Adrenal gland (tissue), 12 donors: Measurements from ENCODE around the gene DLGAP1. TPM values are rescaled to one million over a fixed set of nuclear protein-coding genes. Genes with fewer than 3 reads are reported as not detected.

ENCODE experiments used
- DNase-seq, 7 donors: peaks; one replicate each; pipeline ENCODE4 v3.0.0-alpha.2; 2019 to 2020
- H3K27ac ChIP-seq, 5 donors: fragments of 200-600 bp; sonication (generic) in 4 of 5; 1 replicate in 3 of 5; 2 replicates in 2 of 5; pipeline versions ENCODE4 v1.5.1 to v1.8.0; 2016 to 2020; ENCODE audit warnings: mild to moderate bottlenecking in 1 of 5
- H3K27me3 ChIP-seq: fragments of 200-600 bp; 2 replicates; pipeline ENCODE4 v1.8.0; 2021
- H3K36me3 ChIP-seq, 2 donors: fragments of 200-600 bp; replicated peaks in 1 of 2; 1 replicate in 1 of 2; 2 replicates in 1 of 2; pipeline versions ENCODE4 v1.5.1 to v1.8.0; 2018 to 2022
- H3K4me1 ChIP-seq, 2 donors: fragments of 200-600 bp; replicated peaks in 1 of 2; 1 replicate in 1 of 2; 2 replicates in 1 of 2; pipeline versions ENCODE4 v1.5.1 to v1.8.0; 2018 to 2021
- H3K4me3 ChIP-seq, 4 donors: fragments of 200-600 bp; sonication (generic) in 3 of 4; one replicate each; pipeline ENCODE4 v1.5.1; 2016 to 2018
- H3K9me3 ChIP-seq, 3 donors: fragments of 200-600 bp; sonication (generic) in 1 of 3; replicated peaks in 1 of 3; 1 replicate in 2 of 3; 2 replicates in 1 of 3; pipeline versions ENCODE4 v1.5.1 to v1.8.0; 2016 to 2021
- POLR2A ChIP-seq, 2 donors: fragments of 450-650 bp; IDR thresholded peaks; one replicate each; pipeline ENCODE4 v1.6.1; 2017; ENCODE audit warnings: antibody characterized with exemption in 2 of 2, mild to moderate bottlenecking in 2 of 2, moderate library complexity in 1 of 2
- WGBS, 4 donors: extraction: QIAGEN DNeasy Blood & Tissue Kit in 2 of 4; methylation state at CpG; one replicate each; pipeline versions ENCODE4 v1.1.5 to v1.1.7; 2013 to 2017; 5-methylcytosine and 5-hydroxymethylcytosine counted together
- intact Hi-C, 2 donors: fragments of 100-400 bp; cut with DNase I; formaldehyde crosslinking; loops; one replicate each; pipeline versions ENCODE4 v1.14.1 to v1.15.0; 2022 to 2023
- polyA plus RNA-seq, 3 donors: library from polyadenylated mRNA; stranded (reverse); fragments of 200-250 nt in 2 of 3; fragments of 350-450 nt in 1 of 3; fragmentation: Illumina TruSeq in 1 of 3; extraction: RNeasy Lipid Tissue Mini Kit (QIAGEN cat#74804) in 1 of 3; gene quantifications; one replicate each; pipeline ENCODE4 v1.2.3, GENCODE V29; 2013 to 2014
- total RNA-seq, 9 donors: library from RNA; depleted of rRNA in 4 of 9; stranded (reverse); fragments of >200 nt in 4 of 9; fragments of 120-200 nt in 1 of 9; fragmentation: NEBNext Ultra II Directional in 1 of 9; extraction: Animal tissue kit (Norgen Biotek cat#: 25700) in 1 of 9; gene quantifications; one replicate each; pipeline versions ENCODE4 v1.1.0 to v1.2.4, GENCODE V29; 2013 to 2023
- TF ChIP-seq, protein P1 (sequence below), 6 experiments: fragments of 450-650 bp in 4 of 6; fragments of 200-600 bp in 2 of 6; sonication (generic) in 1 of 6; IDR thresholded peaks; 1 replicate in 5 of 6; 2 replicates in 1 of 6; pipeline versions ENCODE4 v1.5.1 to v1.8.0; 2016 to 2021; ENCODE audit warnings: antibody characterized with exemption in 6 of 6, mild to moderate bottlenecking in 2 of 6, moderate library complexity in 1 of 6
- donor health status: healthy with polysubstance abuse.
- donor health status: Bipolar disorder and iron deficiency.
- donor health status: DM: yes; HTN: yes; CAD: no.
- donor health status: DM: no; HTN: no; CAD: no.
- donor health status: DM: no; HTN: no; CAD: no.
- donor health status: DM: yes; HTN: yes; CAD: no.

DLGAP1 gene
- total and polyA plus RNA-seq, 12 donors = 1.7 to 30.9 (median 12.9) TPM

DNA sequence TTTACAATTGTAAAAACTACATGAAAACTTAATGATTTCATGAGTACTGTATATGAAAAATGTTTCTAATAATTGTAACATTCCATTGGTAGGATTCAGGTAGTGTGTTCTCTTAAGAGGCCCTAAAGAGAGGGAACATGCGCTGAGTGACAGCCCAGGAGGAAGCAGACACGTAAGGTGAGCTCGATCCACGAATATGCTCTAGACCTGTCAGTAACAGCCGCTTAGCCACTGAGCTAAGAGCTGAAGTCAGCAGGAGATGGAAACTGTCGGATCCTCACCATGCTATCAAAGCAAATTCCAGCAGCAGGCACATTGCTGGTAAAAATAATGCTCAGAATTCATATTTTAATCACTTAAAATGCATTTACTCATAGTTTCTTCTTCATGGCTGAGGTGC lies 658.7 kb downstream of the DLGAP1 start:
- peaks cover 0 to under 1% of the 10 kb centered on the region in 2 donors for H3K4me1 ChIP-seq
- TF ChIP-seq, protein P1, sequence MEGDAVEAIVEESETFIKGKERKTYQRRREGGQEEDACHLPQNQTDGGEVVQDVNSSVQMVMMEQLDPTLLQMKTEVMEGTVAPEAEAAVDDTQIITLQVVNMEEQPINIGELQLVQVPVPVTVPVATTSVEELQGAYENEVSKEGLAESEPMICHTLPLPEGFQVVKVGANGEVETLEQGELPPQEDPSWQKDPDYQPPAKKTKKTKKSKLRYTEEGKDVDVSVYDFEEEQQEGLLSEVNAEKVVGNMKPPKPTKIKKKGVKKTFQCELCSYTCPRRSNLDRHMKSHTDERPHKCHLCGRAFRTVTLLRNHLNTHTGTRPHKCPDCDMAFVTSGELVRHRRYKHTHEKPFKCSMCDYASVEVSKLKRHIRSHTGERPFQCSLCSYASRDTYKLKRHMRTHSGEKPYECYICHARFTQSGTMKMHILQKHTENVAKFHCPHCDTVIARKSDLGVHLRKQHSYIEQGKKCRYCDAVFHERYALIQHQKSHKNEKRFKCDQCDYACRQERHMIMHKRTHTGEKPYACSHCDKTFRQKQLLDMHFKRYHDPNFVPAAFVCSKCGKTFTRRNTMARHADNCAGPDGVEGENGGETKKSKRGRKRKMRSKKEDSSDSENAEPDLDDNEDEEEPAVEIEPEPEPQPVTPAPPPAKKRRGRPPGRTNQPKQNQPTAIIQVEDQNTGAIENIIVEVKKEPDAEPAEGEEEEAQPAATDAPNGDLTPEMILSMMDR (IDR thresholded peaks at IDR 0.05) = no peak
- no peak for TF ChIP-seq POLR2A (IDR thresholded peaks at IDR 0.05)
- no peaks in the 10 kb centered on the region for H3K36me3 ChIP-seq
- no peaks in the 10 kb centered on the region for H3K27me3 ChIP-seq
- intact Hi-C loops = no loop called here
- H3K4me3 ChIP-seq = no peak overlapping the region
- DNase-seq = no peak
- H3K27ac ChIP-seq = no peak overlapping the region
- H3K9me3 ChIP-seq = no peaks in the 10 kb centered on the region
- WGBS, 4 donors = 92 to 98% (median 95%) methylated on average over 6 of the region's 6 CpGs

DNA sequence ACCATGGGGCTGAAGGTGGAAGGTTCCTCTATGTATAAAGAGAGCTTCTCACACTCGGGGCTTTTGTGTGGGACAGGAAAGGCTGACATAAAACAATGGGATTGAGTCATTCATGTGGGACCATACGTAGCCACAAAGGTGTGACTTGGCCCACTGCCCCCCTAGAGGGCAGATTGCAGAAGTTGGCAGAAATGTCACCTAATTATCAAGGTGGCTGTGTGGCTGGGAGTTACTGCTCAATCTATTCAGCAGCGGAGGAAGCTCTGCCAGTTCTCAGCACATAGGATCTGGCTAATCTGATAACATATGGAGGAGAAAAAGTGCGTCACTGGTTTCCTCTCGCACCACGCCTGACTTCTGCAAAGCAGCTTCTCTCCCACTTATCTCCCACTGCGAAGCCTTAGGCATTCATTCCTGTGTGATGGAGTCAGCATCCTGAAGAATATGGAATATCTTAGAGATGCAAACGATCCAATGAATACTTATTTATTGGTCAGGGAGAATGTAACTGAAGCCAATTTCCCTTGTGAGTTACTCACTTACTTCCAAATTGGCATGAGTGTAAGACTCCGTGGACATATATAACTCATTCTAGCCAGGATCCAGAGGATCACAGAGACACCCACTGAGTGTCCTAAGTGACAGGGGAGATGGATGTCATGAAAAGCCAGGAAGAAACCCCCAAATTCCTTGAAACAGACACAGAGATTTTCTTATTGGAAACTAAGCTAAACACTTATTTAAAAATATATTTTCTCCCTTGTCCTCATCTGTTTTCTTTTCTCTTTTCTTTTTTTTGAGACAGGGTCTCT lies 660.4 kb downstream of the DLGAP1 start:
- Histone ChIP-seq H3K27me3 (no peaks in the 10 kb centered on the region), H3K4me1 (peaks cover 0 to 7% of the 10 kb centered on the region in 2 donors), H3K9me3 (no peaks in the 10 kb centered on the region), H3K36me3 (no peaks in the 10 kb centered on the region), H3K4me3 (no peak overlapping the region), H3K27ac (no peak overlapping the region)
- intact Hi-C loops = no loop called here
- TF ChIP-seq, protein P1 (IDR thresholded peaks at IDR 0.05) = no peak
- no peak for TF ChIP-seq POLR2A (IDR thresholded peaks at IDR 0.05)
- DNase-seq = no peak
- WGBS, 4 donors = 58 to 68% (median 63%) methylated on average over 9 of the region's 9 CpGs

GRCh38 chr18:3793545-3793944 lies 661.6 kb downstream of the DLGAP1 start:
- no peak for TF ChIP-seq POLR2A (IDR thresholded peaks at IDR 0.05)
- TF ChIP-seq, protein P1 (IDR thresholded peaks at IDR 0.05) = no peak
- Histone ChIP-seq H3K36me3 (no peaks in the 10 kb centered on the region), H3K27ac (no peak overlapping the region), H3K27me3 (no peaks in the 10 kb centered on the region), H3K4me3 (no peak overlapping the region), H3K4me1 (peaks cover 0 to 8% of the 10 kb centered on the region in 2 donors), H3K9me3 (no peaks in the 10 kb centered on the region)
- 82 to 88% (median 86%) methylated on average over 6 of the region's 6 CpGs for WGBS, 4 donors
- intact Hi-C loops = no loop called here
- no peak for DNase-seq

GRCh38 chr18:3793111-3793510 lies 662.0 kb downstream of the DLGAP1 start:
- Histone ChIP-seq H3K4me1 (peaks cover 0 to 12% of the 10 kb centered on the region in 2 donors), H3K9me3 (no peaks in the 10 kb centered on the region), H3K4me3 (no peak overlapping the region), H3K27me3 (no peaks in the 10 kb centered on the region), H3K36me3 (no peaks in the 10 kb centered on the region), H3K27ac (no peak overlapping the region)
- intact Hi-C loops = no loop called here
- no peak for DNase-seq
- WGBS, 4 donors = 83 to 86% (median 85%) methylated on average over 5 of the region's 5 CpGs
- no peak for TF ChIP-seq POLR2A (IDR thresholded peaks at IDR 0.05)
- TF ChIP-seq, protein P1 (IDR thresholded peaks at IDR 0.05) = no peak
